ENCODE results near the gene COLEC12. TPM values are rescaled to one million over a fixed set of nuclear protein-coding genes. Genes with fewer than 3 reads are reported as not detected.

The COLEC12 gene
- total and polyA plus RNA-seq, 5 experiments from 2014 or later: 0.13 TPM; not detected in 4

GRCh38 chr18:478681-479080, 21.8 kb downstream of the COLEC12 start:
- Mint-ChIP-seq H3K9me3 (no peaks in the 10 kb centered on the region), H3K4me3 (no peak overlapping the region), H3K27ac (peak overlapping the region in 1 of 10 donors; percentile 1), H3K36me3 (no peaks in the 10 kb centered on the region), H3K27me3 (peaks cover 5 to 31% (median 15%) of the 10 kb centered on the region in 5 donors), H3K4me1 (no peaks in the 10 kb centered on the region)
- DNase-seq: no peak
- POLR2A ChIA-PET: no interaction called here
- no peak for ATAC-seq

- peaks cover 5 to 36% (median 12%) of the 10 kb centered on the region in 5 donors for H3K27me3 Mint-ChIP-seq
- H3K4me1 Mint-ChIP-seq: no peaks in the 10 kb centered on the region
- POLR2A ChIA-PET: no interaction called here
- no peak for ATAC-seq
- no peak overlapping the region for H3K27ac Mint-ChIP-seq
- no peaks in the 10 kb centered on the region for H3K9me3 Mint-ChIP-seq
- DNase-seq: no peak
- H3K36me3 Mint-ChIP-seq: no peaks in the 10 kb centered on the region
- no peak overlapping the region for H3K4me3 Mint-ChIP-seq
These were observed 22.9 kb downstream of the COLEC12 start for GRCh38 chr18:477565-477964.

GRCh38 chr18:476251-476664, 24.2 kb downstream of the COLEC12 start:
- ATAC-seq (no peak), DNase-seq (no peak)
- Mint-ChIP-seq H3K4me3 (no peak overlapping the region), H3K27me3 (peaks cover 5 to 35% (median 8%) of the 10 kb centered on the region in 5 donors), H3K9me3 (no peaks in the 10 kb centered on the region), H3K27ac (no peak overlapping the region), H3K4me1 (no peaks in the 10 kb centered on the region), H3K36me3 (no peaks in the 10 kb centered on the region)
- POLR2A ChIA-PET: no interaction called here

GRCh38 chr18:475202-476031, 25.1 kb downstream of the COLEC12 start:
- Mint-ChIP-seq H3K4me1 (no peaks in the 10 kb centered on the region), H3K9me3 (no peaks in the 10 kb centered on the region), H3K27me3 (peaks cover 3 to 26% (median 8%) of the 10 kb centered on the region in 5 donors), H3K36me3 (no peaks in the 10 kb centered on the region), H3K27ac (no peak overlapping the region), H3K4me3 (no peak overlapping the region)
- ATAC-seq: no peak
- POLR2A ChIA-PET: no interaction called here
- DNase-seq: no peak

GRCh38 chr18:474416-474815, 26.1 kb downstream of the COLEC12 start:
- Mint-ChIP-seq H3K4me1 (no peaks in the 10 kb centered on the region), H3K27ac (no peak overlapping the region), H3K36me3 (no peaks in the 10 kb centered on the region), H3K9me3 (no peaks in the 10 kb centered on the region), H3K27me3 (peaks cover 2 to 16% (median 5%) of the 10 kb centered on the region in 5 donors), H3K4me3 (no peak overlapping the region)
- no peak for ATAC-seq
- POLR2A ChIA-PET: no interaction called here
- DNase-seq: no peak

- no peaks in the 10 kb centered on the region for H3K9me3 Mint-ChIP-seq
- POLR2A ChIA-PET: no interaction called here
- H3K36me3 Mint-ChIP-seq: no peaks in the 10 kb centered on the region
- H3K27ac Mint-ChIP-seq: no peak overlapping the region
- ATAC-seq (no peak), DNase-seq (no peak)
- H3K4me3 Mint-ChIP-seq: no peak overlapping the region
- no peaks in the 10 kb centered on the region for H3K4me1 Mint-ChIP-seq
- peaks cover 0 to 11% (median 5%) of the 10 kb centered on the region in 5 donors for H3K27me3 Mint-ChIP-seq
These were observed 26.7 kb downstream of the COLEC12 start for GRCh38 chr18:473802-474201.

GRCh38 chr18:471716-472115, 28.8 kb downstream of the COLEC12 start:
- Mint-ChIP-seq H3K36me3 (no peaks in the 10 kb centered on the region), H3K9me3 (no peaks in the 10 kb centered on the region), H3K4me3 (no peak overlapping the region), H3K4me1 (no peaks in the 10 kb centered on the region), H3K27ac (no peak overlapping the region), H3K27me3 (peaks cover 0 to 23% (median 10%) of the 10 kb centered on the region in 5 donors)
- ATAC-seq: no peak
- POLR2A ChIA-PET: no interaction called here
- no peak for DNase-seq

GRCh38 chr18:470661-471501, 29.6 kb downstream of the COLEC12 start:
- ATAC-seq (no peak), DNase-seq (no peak)
- Mint-ChIP-seq H3K9me3 (no peaks in the 10 kb centered on the region), H3K4me1 (no peaks in the 10 kb centered on the region), H3K4me3 (no peak overlapping the region), H3K27me3 (peaks cover 3 to 31% (median 14%) of the 10 kb centered on the region in 5 donors), H3K27ac (no peak overlapping the region), H3K36me3 (no peaks in the 10 kb centered on the region)
- POLR2A ChIA-PET: no interaction called here

GRCh38 chr18:468955-469790, 31.3 kb downstream of the COLEC12 start:
- H3K9me3 Mint-ChIP-seq: no peaks in the 10 kb centered on the region
- peaks cover 0 to 5% (median under 1%) of the 10 kb centered on the region in 4 donors for H3K4me1 Mint-ChIP-seq
- H3K27ac Mint-ChIP-seq: no peak overlapping the region
- peaks cover 7 to 37% (median 19%) of the 10 kb centered on the region in 5 donors for H3K27me3 Mint-ChIP-seq
- ATAC-seq (no peak), DNase-seq (no peak)
- H3K36me3 Mint-ChIP-seq: no peaks in the 10 kb centered on the region
- H3K4me3 Mint-ChIP-seq: no peak overlapping the region
- POLR2A ChIA-PET: no interaction called here

GRCh38 chr18:463827-464541, 36.5 kb downstream of the COLEC12 start:
- Mint-ChIP-seq H3K9me3 (peaks cover 0 to 15% (median 0%) of the 10 kb centered on the region in 9 donors), H3K27ac (no peak overlapping the region), H3K4me3 (no peak overlapping the region), H3K4me1 (peaks cover 0 to 10% (median 6%) of the 10 kb centered on the region in 4 donors), H3K36me3 (peaks cover 0 to 9% (median 0%) of the 10 kb centered on the region in 3 donors), H3K27me3 (peaks cover 17 to 63% (median 29%) of the 10 kb centered on the region in 5 donors)
- no peak for DNase-seq
- ATAC-seq: no peak
- POLR2A ChIA-PET: no interaction called here

GRCh38 chr18:463403-463802, 37.1 kb downstream of the COLEC12 start:
- POLR2A ChIA-PET: no interaction called here
- Mint-ChIP-seq H3K36me3 (peaks cover 0 to 9% (median 0%) of the 10 kb centered on the region in 3 donors), H3K4me3 (no peak overlapping the region), H3K27me3 (peaks cover 17 to 63% (median 28%) of the 10 kb centered on the region in 5 donors), H3K27ac (no peak overlapping the region), H3K9me3 (peaks cover 0 to 15% (median 0%) of the 10 kb centered on the region in 9 donors), H3K4me1 (peaks cover 0 to 10% (median 6%) of the 10 kb centered on the region in 4 donors)
- no peak for ATAC-seq
- no peak for DNase-seq

GRCh38 chr18:461762-462161, 38.7 kb downstream of the COLEC12 start:
- no peak overlapping the region for H3K27ac Mint-ChIP-seq
- H3K27me3 Mint-ChIP-seq: peaks cover 17 to 58% (median 29%) of the 10 kb centered on the region in 5 donors
- H3K36me3 Mint-ChIP-seq: peaks cover 0 to 9% (median 0%) of the 10 kb centered on the region in 3 donors
- POLR2A ChIA-PET: no interaction called here
- peaks cover 0 to 15% (median 0%) of the 10 kb centered on the region in 9 donors for H3K9me3 Mint-ChIP-seq
- H3K4me1 Mint-ChIP-seq: peaks cover 0 to 10% (median 6%) of the 10 kb centered on the region in 4 donors
- DNase-seq (no peak), ATAC-seq (no peak)
- no peak overlapping the region for H3K4me3 Mint-ChIP-seq
